H1 (cell line): ENCODE measurements around the gene SLC1A3. TPM values are rescaled to one million over a fixed set of nuclear protein-coding genes. Genes with fewer than 3 reads are reported as not detected.

Source experiments
- CTCF ChIA-PET: fragments of 300-600 bp; sonication (Branson Sonifier 250); formaldehyde crosslinking; loops from one replicate; lab custom pipeline; 2021; ENCODE audit not compliant: partially characterized antibody; lab: Charles Lee
- POLR2A ChIA-PET: fragments of 300-600 bp; sonication (Branson Sonifier 250); formaldehyde crosslinking; loops from one replicate; lab custom pipeline; 2021; ENCODE audit warnings: inconsistent platforms; ENCODE audit not compliant: partially characterized antibody; lab: Charles Lee
- DNase-seq, 2 experiments: peaks; one replicate each; pipeline versions ENCODE4 v3.0.0 to v3.0.0-alpha.2; 2010 to 2022; ENCODE audit warnings: low spot score in 2 of 2, low read depth in 1 of 2, mixed read lengths in 1 of 2
- FAIRE-seq: peaks from 2 replicates; lab custom pipeline; 2011; peaks lifted over from hg19 to GRCh38; lab: Jason Lieb, UNC
- H2AFZ ChIP-seq: 2 replicates; pipeline ENCODE4 v1.8.1; 2012; ENCODE audit warnings: low read length, inconsistent platforms
- H2AK5ac ChIP-seq: 2 replicates; pipeline ENCODE4 v1.6.1; 2013; ENCODE audit warnings: low read depth, low read length
- H2BK120ac ChIP-seq: replicated peaks from 2 replicates; pipeline ENCODE3; 2013; ENCODE audit warnings: low read depth, low read length, inconsistent platforms
- H2BK12ac ChIP-seq: 2 replicates; pipeline ENCODE4 v1.6.1; 2013; ENCODE audit warnings: low read depth, low read length
- H2BK15ac ChIP-seq: 2 replicates; pipeline ENCODE4 v1.6.1; 2013; ENCODE audit warnings: low read length
- H2BK20ac ChIP-seq: 2 replicates; pipeline ENCODE4 v1.6.1; 2013; ENCODE audit warnings: low read length
- H2BK5ac ChIP-seq: 2 replicates; pipeline ENCODE4 v1.6.1; 2013; ENCODE audit warnings: low read depth, low read length
- H3K14ac ChIP-seq: 2 replicates; pipeline ENCODE4 v1.6.1; 2013; ENCODE audit warnings: inconsistent platforms; ENCODE audit not compliant: insufficient read length
- H3K18ac ChIP-seq: 2 replicates; pipeline ENCODE4 v1.6.1; 2013; ENCODE audit warnings: low read length; ENCODE audit errors: extremely low read depth
- H3K23ac ChIP-seq: 2 replicates; pipeline ENCODE4 v1.6.1; 2013; ENCODE audit warnings: inconsistent platforms; ENCODE audit not compliant: insufficient read length
- H3K23me2 ChIP-seq: 2 replicates; pipeline ENCODE4 v1.6.1; 2013; ENCODE audit warnings: low read depth, low read length
- H3K27ac ChIP-seq: 2 replicates; pipeline ENCODE4 v1.6.1; 2011; ENCODE audit warnings: low read depth, low read length, inconsistent platforms
- H3K27me3 ChIP-seq, 4 experiments: replicated peaks in 1 of 4; 1 replicate in 1 of 4; 2 replicates in 3 of 4; pipeline versions ENCODE4 v1.6.1 to v1.8.1; 2011 to 2013; ENCODE audit warnings: low read length in 3 of 4, mild to moderate bottlenecking in 3 of 4, inconsistent platforms in 2 of 4, mixed read lengths in 2 of 4, moderate library complexity in 1 of 4; ENCODE audit not compliant: control insufficient read depth in 3 of 4, insufficient read depth in 3 of 4; ENCODE audit errors: extremely low read depth in 1 of 4
- H3K36me3 ChIP-seq, 4 experiments: 2 replicates each; pipeline versions ENCODE4 v1.6.1 to v1.8.1; 2011 to 2013; ENCODE audit warnings: mild to moderate bottlenecking in 4 of 4, low read length in 3 of 4, moderate library complexity in 2 of 4, control low read depth in 1 of 4, inconsistent platforms in 1 of 4; ENCODE audit not compliant: insufficient read depth in 4 of 4, control insufficient read depth in 2 of 4
- H3K4ac ChIP-seq: replicated peaks from 2 replicates; pipeline ENCODE3; 2013; ENCODE audit warnings: low read length, low read depth, mixed read lengths, inconsistent platforms; ENCODE audit not compliant: insufficient read length
- H3K4me1 ChIP-seq, 4 experiments: replicated peaks in 1 of 4; 1 replicate in 1 of 4; 2 replicates in 3 of 4; pipeline versions ENCODE4 v1.6.1 to v1.8.1; 2011 to 2013; ENCODE audit warnings: low read length in 3 of 4, inconsistent platforms in 2 of 4, mixed read lengths in 1 of 4; ENCODE audit not compliant: insufficient read depth in 4 of 4, control insufficient read depth in 3 of 4
- H3K4me2 ChIP-seq, 2 experiments: 2 replicates each; pipeline versions ENCODE4 v1.6.1 to v1.8.1; 2011 to 2013; ENCODE audit warnings: low read depth in 2 of 2, low read length in 2 of 2, control low read depth in 1 of 2, inconsistent platforms in 1 of 2, mild to moderate bottlenecking in 1 of 2; ENCODE audit not compliant: insufficient read depth in 1 of 2
- H3K4me3 ChIP-seq, 4 experiments: fragments of 200-600, 300-600 bp in 1 of 4; sonication (generic), shearing (Covaris generic), sonication (Bioruptor Twin) in 1 of 4; 2 replicates each; pipeline versions ENCODE4 v1.5.1 to v1.8.1; 2011 to 2016; ENCODE audit warnings: low read length in 4 of 4, low read depth in 3 of 4, control low read depth in 2 of 4, inconsistent platforms in 2 of 4, mild to moderate bottlenecking in 2 of 4, mixed read lengths in 1 of 4, moderate library complexity in 1 of 4; ENCODE audit not compliant: insufficient read depth in 2 of 4; ENCODE audit errors: extremely low read depth in 1 of 4
- H3K56ac ChIP-seq: replicated peaks from 2 replicates; pipeline ENCODE3; 2013; ENCODE audit warnings: low read depth, mild to moderate bottlenecking, mixed read lengths, low read length, inconsistent platforms; ENCODE audit not compliant: insufficient read length
- H3K79me1 ChIP-seq: 2 replicates; pipeline ENCODE4 v1.6.1; 2013; ENCODE audit warnings: low read depth, low read length, control low read depth
- H3K79me2 ChIP-seq, 2 experiments: 2 replicates each; pipeline versions ENCODE4 v1.6.1 to v1.8.1; 2012 to 2013; ENCODE audit warnings: low read length in 2 of 2, mild to moderate bottlenecking in 2 of 2, inconsistent platforms in 1 of 2; ENCODE audit not compliant: insufficient read depth in 2 of 2, control insufficient read depth in 1 of 2
- H3K9ac ChIP-seq, 4 experiments: replicated peaks in 1 of 4; 1 replicate in 1 of 4; 2 replicates in 3 of 4; pipeline versions ENCODE4 v1.6.1 to v1.8.1; 2011 to 2013; ENCODE audit warnings: low read depth in 3 of 4, low read length in 3 of 4, control low read depth in 2 of 4, mild to moderate bottlenecking in 2 of 4, moderate library complexity in 2 of 4, inconsistent platforms in 1 of 4; ENCODE audit errors: extremely low read depth in 1 of 4
- H3K9me3 ChIP-seq, 2 experiments: 2 replicates each; pipeline versions ENCODE4 v1.6.1 to v1.8.1; 2012 to 2013; ENCODE audit warnings: mild to moderate bottlenecking in 2 of 2, moderate library complexity in 2 of 2, control low read depth in 1 of 2, inconsistent platforms in 1 of 2, low read depth in 1 of 2, low read length in 1 of 2, mixed read lengths in 1 of 2; ENCODE audit not compliant: insufficient read depth in 2 of 2
- H4K20me1 ChIP-seq, 2 experiments: replicated peaks in 1 of 2; 2 replicates each; pipeline versions ENCODE3 to v1.8.1; 2011 to 2013; ENCODE audit warnings: inconsistent platforms in 2 of 2, low read length in 2 of 2, mild to moderate bottlenecking in 1 of 2; ENCODE audit not compliant: insufficient read depth in 2 of 2, control insufficient read depth in 1 of 2
- H4K5ac ChIP-seq: 2 replicates; pipeline ENCODE4 v1.6.1; 2013; ENCODE audit warnings: low read length, low read depth, mixed read lengths, inconsistent platforms; ENCODE audit not compliant: insufficient read length
- H4K8ac ChIP-seq: 2 replicates; pipeline ENCODE4 v1.8.0; 2013; ENCODE audit warnings: mild to moderate bottlenecking, moderate library complexity, low read length, inconsistent platforms; ENCODE audit not compliant: insufficient read depth; ENCODE audit errors: extremely low read depth
- H4K91ac ChIP-seq: replicated peaks from 2 replicates; pipeline ENCODE3; 2013; ENCODE audit warnings: low read length, mixed read lengths, inconsistent platforms; ENCODE audit not compliant: insufficient read length
- ATF3 ChIP-seq: IDR thresholded peaks from 2 replicates; pipeline ENCODE4 v1.6.1; 2011; ENCODE audit warnings: low read depth, mild to moderate bottlenecking, low read length; ENCODE audit not compliant: insufficient read depth
- BCL11A ChIP-seq, 2 experiments: IDR thresholded peaks; one replicate each; pipeline ENCODE4 v1.6.1; 2011; ENCODE audit warnings: low read depth in 2 of 2, low read length in 2 of 2, mild to moderate bottlenecking in 2 of 2
- CEBPB ChIP-seq: IDR thresholded peaks from 2 replicates; pipeline ENCODE4 v1.6.1; 2012; ENCODE audit warnings: low read depth, low read length
- GABPA ChIP-seq: IDR thresholded peaks from 2 replicates; pipeline ENCODE4 v1.6.1; 2011; ENCODE audit warnings: mild to moderate bottlenecking, low read length, moderate library complexity, borderline replicate concordance; ENCODE audit not compliant: insufficient read depth
- PHF8 ChIP-seq: fragments of 200-600 bp; sonication (generic); conservative IDR thresholded peaks from 2 replicates; pipeline ENCODE4 v1.7.1; 2012; ENCODE audit warnings: low read depth, mild to moderate bottlenecking, inconsistent platforms, low read length, moderate library complexity
- RBBP5 ChIP-seq: IDR thresholded peaks from 2 replicates; pipeline ENCODE4 v1.7.1; 2012; ENCODE audit warnings: low read depth, mild to moderate bottlenecking, inconsistent platforms, low read length, moderate library complexity, borderline replicate concordance
- SP1 ChIP-seq: IDR thresholded peaks from 2 replicates; pipeline ENCODE4 v1.6.1; 2011; ENCODE audit warnings: low read depth, low read length
- SP2 ChIP-seq: IDR thresholded peaks from 2 replicates; pipeline ENCODE4 v1.6.1; 2012; ENCODE audit warnings: mild to moderate bottlenecking, low read length, inconsistent platforms
- SRF ChIP-seq: IDR thresholded peaks from 2 replicates; pipeline ENCODE4 v1.6.1; 2011; ENCODE audit warnings: mild to moderate bottlenecking, low read depth, low read length, moderate library complexity
- SUZ12 ChIP-seq: fragments of 200-600 bp; sonication (generic); IDR thresholded peaks from 2 replicates; pipeline ENCODE4 v1.6.1; 2012; ENCODE audit warnings: mild to moderate bottlenecking, inconsistent platforms, low read length, moderate library complexity, mixed read lengths
- ZNF274 ChIP-seq: IDR thresholded peaks from 2 replicates; pipeline ENCODE4 v1.7.0; 2012; ENCODE audit warnings: low read length, borderline replicate concordance; ENCODE audit errors: extremely low read depth
- WGBS, 2 experiments: shearing (Covaris generic) in 1 of 2; methylation state at CpG; one replicate each; pipeline versions ENCODE4 v1.1.6 to v1.1.7; 2013 to 2015; ENCODE audit warnings: low lambda C conversion rate in 2 of 2, mixed read lengths in 2 of 2, inconsistent platforms in 1 of 2, low coverage in 1 of 2, missing lambda C conversion rate in 1 of 2; ENCODE audit not compliant: insufficient replicate concordance in 2 of 2, insufficient coverage in 1 of 2, insufficient read length in 1 of 2; ENCODE audit errors: extremely low coverage in 1 of 2, missing lambda C conversion rate in 1 of 2; 5-methylcytosine and 5-hydroxymethylcytosine counted together
- polyA plus RNA-seq, 7 experiments: library from polyadenylated mRNA; depleted of rRNA in 3 of 7; stranded (reverse) in 5 of 7; unstranded in 2 of 7; fragments of >200 nt in 5 of 7; fragments of 200-250 nt in 2 of 7; gene quantifications; 1 replicate in 5 of 7; 2 replicates in 1 of 7; 4 replicates in 1 of 7; pipeline versions ENCODE4 v1.2.1 to v1.2.3, GENCODE V29; 2011 to 2013; ENCODE audit warnings: missing spikeins in 2 of 7, mixed read lengths in 2 of 7
- total RNA-seq: library from RNA; stranded (reverse); fragmentation: NEBNext Ultra II Directional; extraction: Animal tissue kit (Norgen Biotek cat#: 25700); gene quantifications from 2 replicates; pipeline ENCODE4 v1.2.1, GENCODE V29; 2021

SLC1A3 gene
- total and polyA plus RNA-seq, 2 of the 8 experiments (the other 6 are each of a cell fraction or from before 2014, with no cell fraction given): 26.7 to 35.3 TPM

DNA sequence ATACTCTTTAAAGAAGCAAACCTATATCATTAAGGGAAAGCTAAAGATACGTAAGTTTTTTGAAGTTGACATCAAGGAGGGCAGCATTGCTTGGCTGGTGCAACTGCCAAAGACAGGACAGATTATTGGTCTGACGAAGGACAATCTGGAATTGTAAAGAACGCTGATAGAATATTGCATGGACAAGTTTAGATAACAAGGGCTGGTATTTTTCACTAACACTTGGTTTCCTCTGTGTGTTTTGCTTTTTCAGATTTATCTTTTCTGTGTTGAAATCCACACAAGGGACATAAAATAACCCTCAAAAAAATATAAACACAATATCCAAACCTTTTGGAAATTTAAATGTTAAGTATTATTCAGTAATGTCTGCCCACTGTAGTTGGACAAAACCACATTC, 39.7 kb downstream of the SLC1A3 start:
- H2AK5ac ChIP-seq: no peak overlapping the region
- H3K9ac ChIP-seq: no peak overlapping the region
- H3K14ac ChIP-seq: no peak overlapping the region
- H2BK12ac ChIP-seq: no peak overlapping the region
- H4K91ac ChIP-seq: no peak overlapping the region
- no peak overlapping the region for H3K27ac ChIP-seq
- no peaks in the 10 kb centered on the region for H3K4me1 ChIP-seq
- H2BK15ac ChIP-seq: no peak overlapping the region
- H2BK5ac ChIP-seq: no peak overlapping the region
- no peaks in the 10 kb centered on the region; a peak in 2 of 8 replicates for H3K36me3 ChIP-seq
- H2BK120ac ChIP-seq: no peak overlapping the region
- H2AFZ ChIP-seq: no peak overlapping the region
- no peak for DNase-seq
- FAIRE-seq: no peak
- no peak overlapping the region for H4K8ac ChIP-seq
- H3K4ac ChIP-seq: no peak overlapping the region
- H3K23me2 ChIP-seq: no peaks in the 10 kb centered on the region
- no peaks in the 10 kb centered on the region for H3K9me3 ChIP-seq
- no peak overlapping the region for H2BK20ac ChIP-seq
- H3K4me2 ChIP-seq: no peak overlapping the region
- H3K18ac ChIP-seq: no peak overlapping the region
- no peaks in the 10 kb centered on the region for H4K20me1 ChIP-seq
- no peak overlapping the region for H3K23ac ChIP-seq
- no peaks in the 10 kb centered on the region for H3K79me1 ChIP-seq
- TF ChIP-seq SUZ12: no peak
- TF ChIP-seq PHF8: no peak
- TF ChIP-seq BCL11A (IDR thresholded peaks at IDR 0.05; ENCODE audit: low read depth in 2 of 2, low read length in 2 of 2): no peak
- TF ChIP-seq SP2: no peak
- TF ChIP-seq GABPA: no peak
- no peak for TF ChIP-seq SP1
- no peak for TF ChIP-seq ZNF274
- no peak for TF ChIP-seq CEBPB
- no peak for TF ChIP-seq RBBP5
- no peak for TF ChIP-seq ATF3
- no peak for TF ChIP-seq SRF
- POLR2A ChIA-PET: interaction anchor here (1.2 to 2.0 kb wide), 2 partner anchors 17 to 27 kb away, joined by 3 to 7 read pairs; no protein-coding TSS in a partner anchor
- CTCF ChIA-PET: interaction anchor here (1.0 to 2.0 kb wide), 5 partner anchors 8 to 47 kb away, joined by 3 to 7 read pairs (median 4); no protein-coding TSS in a partner anchor
- no peaks in the 10 kb centered on the region for H3K79me2 ChIP-seq
- H3K27me3 ChIP-seq: no peaks in the 10 kb centered on the region
- no peak overlapping the region for H3K56ac ChIP-seq
- WGBS, 2 experiments: 95% methylated on average over 3 of the region's 3 CpGs; no CpG with 5 or more reads in 1 of the 2 experiments
- H4K5ac ChIP-seq: no peak overlapping the region
- H3K4me3 ChIP-seq: no peak overlapping the region
